Fibroblast of skin of left biceps (primary cell): ENCODE measurements around the gene OR51I1.
A peak's percentile ranks its signal among the peaks of the same experiment; 100 is the strongest.

Experiments used
- DNase-seq, 2 experiments: peaks; one replicate each; pipeline ENCODE4 v3.0.0-alpha.2; 2013; ENCODE audit warnings: low read depth in 2 of 2

The OR51I1 gene, protein sequence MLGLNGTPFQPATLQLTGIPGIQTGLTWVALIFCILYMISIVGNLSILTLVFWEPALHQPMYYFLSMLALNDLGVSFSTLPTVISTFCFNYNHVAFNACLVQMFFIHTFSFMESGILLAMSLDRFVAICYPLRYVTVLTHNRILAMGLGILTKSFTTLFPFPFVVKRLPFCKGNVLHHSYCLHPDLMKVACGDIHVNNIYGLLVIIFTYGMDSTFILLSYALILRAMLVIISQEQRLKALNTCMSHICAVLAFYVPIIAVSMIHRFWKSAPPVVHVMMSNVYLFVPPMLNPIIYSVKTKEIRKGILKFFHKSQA

GRCh38 chr11:5441414-5441813, at the start of gene OR51I1:
Gene OR51I1 (minus strand): TSS chr11:5441514. CDS start chr11:5441514, 0 bp downstream.
- no peak for DNase-seq

GRCh38 chr11:5489576-5490357, 48.5 kb upstream of the OR51I1 start:
- DNase-seq, result peak; percentile 8 to 12

- DNase-seq, result no peak
These were observed 47.6 kb upstream of the OR51I1 start for GRCh38 chr11:5488798-5489399.

GRCh38 chr11:5488385-5488784, 47.1 kb upstream of the OR51I1 start, which contains the start of gene OR52D1:
Gene OR52D1 (plus strand): TSS chr11:5488685. CDS start chr11:5488707, 22 bp downstream.
- DNase-seq, result no peak

DNA sequence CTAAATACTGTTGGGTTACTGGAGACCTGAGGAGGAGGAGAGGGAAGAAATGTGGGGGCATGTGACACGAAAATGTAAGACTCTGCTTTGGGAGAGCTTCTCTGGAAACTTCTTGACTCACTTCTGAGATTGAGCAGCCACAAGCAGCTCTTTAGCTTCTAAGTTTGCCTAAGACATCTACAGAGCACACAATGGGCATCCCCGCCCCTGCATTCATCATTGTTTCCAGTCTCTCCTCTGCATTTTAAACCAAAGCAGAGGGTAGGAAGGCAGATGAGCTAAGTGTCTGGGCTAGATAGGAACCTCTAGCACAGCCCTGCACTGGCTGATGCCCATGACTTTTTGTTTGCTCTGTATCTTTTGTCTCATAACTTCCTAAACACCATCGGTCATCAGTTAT, 45.1 kb upstream of the OR51I1 start:
- DNase-seq, result no peak

- no peak for DNase-seq
These were observed 44.7 kb upstream of the OR51I1 start for GRCh38 chr11:5486003-5486402.

DNA sequence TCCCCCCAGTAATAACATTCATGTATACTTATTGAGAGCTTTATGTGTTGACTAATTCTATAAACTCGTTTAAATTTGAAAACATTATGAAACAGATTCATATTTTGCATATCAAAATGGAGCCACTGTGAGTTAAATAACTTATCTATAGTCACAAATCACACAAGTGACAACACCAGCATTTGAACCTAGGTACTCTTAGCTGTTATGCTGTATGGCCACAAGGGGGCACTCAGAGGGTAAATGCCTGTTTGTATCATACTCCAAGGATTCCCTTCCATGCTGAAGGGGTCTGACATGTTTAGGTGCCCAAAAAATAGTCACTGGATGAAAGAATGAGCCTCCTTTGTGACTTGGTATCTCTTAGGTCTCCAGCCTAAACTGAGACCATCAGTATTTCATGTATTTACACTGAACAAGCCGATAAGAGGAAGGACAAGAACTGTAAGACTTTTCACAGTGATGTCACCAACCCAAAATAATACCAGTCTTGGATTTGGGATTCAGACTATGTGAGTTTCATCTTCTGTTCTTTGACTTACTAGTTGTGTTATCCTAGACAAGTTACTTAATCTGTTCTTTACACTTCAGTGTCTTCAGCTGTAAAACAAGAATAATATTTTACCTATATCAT, 35.0 kb upstream of the OR51I1 start:
- DNase-seq, result peak in 1 of 2 experiments; percentile 14

GRCh38 chr11:5473921-5474320, 32.6 kb upstream of the OR51I1 start:
- DNase-seq, result no peak

DNA sequence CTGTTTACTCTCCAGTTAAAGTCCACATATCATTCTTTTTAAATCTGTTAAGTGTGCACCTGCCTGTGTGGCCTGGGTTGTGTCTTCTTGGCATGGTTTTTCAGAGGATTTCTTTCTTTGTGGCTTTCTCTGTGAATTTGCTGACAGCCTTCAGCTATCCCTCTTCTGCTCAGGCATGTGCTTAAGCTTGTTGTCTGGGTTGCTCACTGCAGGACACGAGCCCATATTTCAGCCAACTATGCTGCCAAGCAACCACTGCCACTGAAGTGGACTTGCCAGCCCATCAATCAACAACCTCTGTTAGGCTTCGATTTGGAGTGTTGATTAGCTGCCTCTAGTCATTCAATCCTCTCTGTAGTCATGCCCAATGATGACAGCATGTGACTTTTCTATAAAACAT, 26.2 kb upstream of the OR51I1 start:
- no peak for DNase-seq

DNA sequence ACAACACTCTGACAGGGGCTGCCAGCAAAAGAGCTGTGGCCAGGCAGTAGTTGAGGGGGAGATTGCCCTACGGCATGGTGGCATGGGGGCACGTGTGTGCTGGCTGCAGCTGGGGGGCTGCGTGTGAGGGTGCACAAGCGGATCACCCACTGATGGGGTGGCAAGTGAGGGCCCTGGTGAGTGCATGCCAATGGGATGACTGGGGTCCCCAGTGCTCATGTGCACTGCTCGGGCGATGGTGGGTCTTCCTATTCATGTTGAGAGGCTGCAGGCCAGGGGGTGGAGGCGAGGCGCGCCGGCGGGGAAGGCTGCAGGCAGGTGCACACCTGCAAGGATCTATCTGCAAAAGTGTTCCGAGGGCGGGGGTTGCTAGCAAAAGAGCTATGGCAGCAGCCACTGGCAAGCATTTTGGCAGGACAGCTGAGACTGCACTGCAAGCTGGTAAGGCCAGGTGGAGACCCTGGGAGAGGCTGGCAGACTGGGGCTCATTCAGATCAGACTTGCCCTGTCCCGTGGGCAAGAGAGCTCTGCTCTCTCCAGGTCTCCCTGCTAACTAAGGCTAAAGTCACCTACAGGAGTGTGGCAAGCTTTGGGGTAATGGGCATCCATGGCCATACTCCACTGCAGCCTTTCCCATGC, 19.8 kb upstream of the OR51I1 start:
- DNase-seq, result no peak

- no peak for DNase-seq
These were observed 8.1 kb upstream of the OR51I1 start for GRCh38 chr11:5449432-5449831.

DNA sequence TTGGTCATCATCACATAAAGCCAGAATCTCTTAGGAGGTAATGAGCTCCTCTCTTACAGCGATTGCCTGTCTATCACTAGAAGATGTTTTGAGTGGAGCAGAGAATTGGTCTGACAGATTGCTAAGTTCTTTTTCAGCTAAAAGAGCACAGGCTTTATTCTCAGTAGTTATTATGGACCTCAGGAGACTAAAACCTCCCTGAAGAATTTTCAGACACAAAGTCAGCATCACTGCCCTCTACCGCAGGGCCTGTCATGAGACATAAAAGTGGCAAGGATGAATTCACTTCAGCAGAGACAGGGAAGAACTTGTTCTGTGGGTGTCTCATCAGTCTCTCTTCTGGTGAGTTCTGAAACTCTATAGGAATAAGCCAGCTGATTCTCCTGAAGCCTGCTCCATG, 7.7 kb upstream of the OR51I1 start, which contains the start of gene OR51I2:
OR51I2 (plus strand) TSS at position 301 of the 400 bp plus-strand sequence. CDS start 4,166 bp downstream, outside the sequence.
- DNase-seq, result no peak

GRCh38 chr11:5443835-5444393, 2.6 kb upstream of the OR51I1 start:
- no peak for DNase-seq

DNA sequence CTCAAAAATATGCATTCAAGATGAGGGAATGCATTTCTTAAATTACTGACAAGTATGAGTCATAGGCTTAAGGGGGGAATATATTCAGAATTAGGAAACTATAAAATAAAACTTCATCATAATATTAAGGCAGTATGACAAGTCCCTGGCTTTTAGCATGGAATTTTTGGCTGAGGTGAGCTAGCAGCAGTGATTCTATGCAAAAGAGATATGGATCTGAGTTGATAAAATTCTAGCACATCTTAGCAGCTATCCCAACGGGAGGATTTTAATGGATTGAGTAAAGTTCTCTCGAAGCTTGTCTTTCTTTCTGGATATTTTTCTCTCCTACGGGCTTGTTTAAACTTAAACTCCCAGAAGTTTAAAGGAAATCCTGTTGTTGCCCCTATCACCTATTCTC, 18.2 kb downstream of the OR51I1 start:
- no peak for DNase-seq

- no peak for DNase-seq
These were observed 19.5 kb downstream of the OR51I1 start, which contains the start of gene OR51Q1 for GRCh38 chr11:5421811-5422210. Gene OR51Q1 (plus strand): TSS chr11:5422111. CDS start chr11:5422201, 90 bp downstream.

GRCh38 chr11:5420993-5421392, 20.3 kb downstream of the OR51I1 start:
- no peak for DNase-seq

- DNase-seq, result no peak
These were observed 36.1 kb downstream of the OR51I1 start for GRCh38 chr11:5405173-5405572.

- DNase-seq, result no peak
These were observed 42.4 kb downstream of the OR51I1 start for GRCh38 chr11:5398936-5399335.

DNA sequence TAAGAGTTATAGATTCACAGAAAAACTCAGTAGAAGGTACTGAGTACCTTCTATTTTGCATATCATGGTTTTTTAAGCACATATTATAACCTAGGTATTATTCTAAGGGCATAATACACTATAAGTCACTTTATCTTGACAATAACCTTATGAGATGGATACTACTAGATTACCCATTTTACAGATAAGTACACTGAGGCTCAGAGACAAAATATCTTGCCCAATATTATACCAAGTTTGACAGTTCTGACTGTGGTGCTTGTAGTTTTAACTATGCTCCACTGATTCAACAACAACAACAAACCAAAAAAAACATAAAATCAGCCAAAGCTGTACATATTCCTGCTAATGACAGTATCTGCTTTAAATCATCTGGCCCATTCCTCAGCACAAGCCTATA, 47.2 kb downstream of the OR51I1 start:
- no peak for DNase-seq
